ENCODE results near the gene DMKN.

- TF ChIP-seq, protein P1, sequence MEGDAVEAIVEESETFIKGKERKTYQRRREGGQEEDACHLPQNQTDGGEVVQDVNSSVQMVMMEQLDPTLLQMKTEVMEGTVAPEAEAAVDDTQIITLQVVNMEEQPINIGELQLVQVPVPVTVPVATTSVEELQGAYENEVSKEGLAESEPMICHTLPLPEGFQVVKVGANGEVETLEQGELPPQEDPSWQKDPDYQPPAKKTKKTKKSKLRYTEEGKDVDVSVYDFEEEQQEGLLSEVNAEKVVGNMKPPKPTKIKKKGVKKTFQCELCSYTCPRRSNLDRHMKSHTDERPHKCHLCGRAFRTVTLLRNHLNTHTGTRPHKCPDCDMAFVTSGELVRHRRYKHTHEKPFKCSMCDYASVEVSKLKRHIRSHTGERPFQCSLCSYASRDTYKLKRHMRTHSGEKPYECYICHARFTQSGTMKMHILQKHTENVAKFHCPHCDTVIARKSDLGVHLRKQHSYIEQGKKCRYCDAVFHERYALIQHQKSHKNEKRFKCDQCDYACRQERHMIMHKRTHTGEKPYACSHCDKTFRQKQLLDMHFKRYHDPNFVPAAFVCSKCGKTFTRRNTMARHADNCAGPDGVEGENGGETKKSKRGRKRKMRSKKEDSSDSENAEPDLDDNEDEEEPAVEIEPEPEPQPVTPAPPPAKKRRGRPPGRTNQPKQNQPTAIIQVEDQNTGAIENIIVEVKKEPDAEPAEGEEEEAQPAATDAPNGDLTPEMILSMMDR (IDR thresholded peaks at IDR 0.05): no peak
- TF ChIP-seq POLR2A (IDR thresholded peaks at IDR 0.05) (no peak), POLR2AphosphoS5 (IDR thresholded peaks at IDR 0.05) (no peak)
These were observed 56.3 kb downstream of the DMKN start for GRCh38 chr19:35457173-35457572.

Data from transverse colon (tissue), 4 donors.